GM12878 (cell line): ENCODE measurements around the gene TMEM161A. TPM values are rescaled to one million over a fixed set of nuclear protein-coding genes. Genes with fewer than 3 reads are reported as not detected.
A peak's percentile ranks its signal among the peaks of the same experiment; 100 is the strongest.

Experiments used
- BACH1 ChIP-seq: fragments of 450-650 bp; IDR thresholded peaks from 2 replicates; pipeline ENCODE4 v1.6.1; 2017; ENCODE audit warnings: mild to moderate bottlenecking, borderline replicate concordance
- BCLAF1 ChIP-seq: fragments of 450-650 bp; IDR thresholded peaks from 2 replicates; pipeline ENCODE4 v1.6.1; 2017; ENCODE audit warnings: antibody characterized with exemption, mild to moderate bottlenecking, moderate library complexity
- CHD4 ChIP-seq: fragments of 200-600 bp; sonication (generic); IDR thresholded peaks from 2 replicates; pipeline ENCODE4 v1.6.1; 2016; ENCODE audit warnings: mild to moderate bottlenecking
- DPF2 ChIP-seq: fragments of 450-650 bp; IDR thresholded peaks from 2 replicates; pipeline ENCODE4 v1.6.1; 2017; ENCODE audit warnings: mild to moderate bottlenecking
- FOXM1 ChIP-seq: IDR thresholded peaks from 2 replicates; pipeline ENCODE4 v1.6.1; 2012; ENCODE audit warnings: low read depth, mild to moderate bottlenecking, inconsistent platforms, low read length, moderate library complexity
- IKZF1 ChIP-seq: fragments of 450-650 bp; conservative IDR thresholded peaks from 2 replicates; pipeline ENCODE4 v1.6.1; 2017; ENCODE audit warnings: antibody characterized with exemption, mild to moderate bottlenecking
- MAX ChIP-seq: IDR thresholded peaks from 2 replicates; pipeline ENCODE4 v1.6.1; 2012; ENCODE audit warnings: low read depth, low read length, improper control_type of control experiment
- MTA2 ChIP-seq: fragments of 450-650 bp; IDR thresholded peaks from 2 replicates; pipeline ENCODE4 v1.6.1; 2016; ENCODE audit warnings: low read depth, mild to moderate bottlenecking, moderate library complexity
- NFYB ChIP-seq: IDR thresholded peaks from 2 replicates; pipeline ENCODE4 v1.6.1; 2011; ENCODE audit warnings: low read depth, mild to moderate bottlenecking, low read length, improper control_type of control experiment, moderate library complexity; ENCODE audit not compliant: insufficient read depth
- NR2F1 ChIP-seq: fragments of 450-650 bp; conservative IDR thresholded peaks from 2 replicates; pipeline ENCODE4 v1.6.1; 2017; ENCODE audit warnings: mild to moderate bottlenecking
- PAX8 ChIP-seq: fragments of 450-650 bp; IDR thresholded peaks from 2 replicates; pipeline ENCODE4 v1.6.1; 2017; ENCODE audit warnings: mild to moderate bottlenecking, moderate library complexity
- RBBP5 ChIP-seq: fragments of 200-600 bp; sonication (generic); conservative IDR thresholded peaks from 2 replicates; pipeline ENCODE4 v1.6.1; 2016
- RFX5 ChIP-seq: IDR thresholded peaks from 2 replicates; pipeline ENCODE4 v1.6.1; 2011; ENCODE audit warnings: low read depth, low read length, improper control_type of control experiment
- SIX5 ChIP-seq: IDR thresholded peaks from 2 replicates; pipeline ENCODE4 v1.6.1; 2011; ENCODE audit warnings: mild to moderate bottlenecking, low read depth, low read length, moderate library complexity; ENCODE audit not compliant: severe bottlenecking
- SREBF1 ChIP-seq: IDR thresholded peaks from 2 replicates; pipeline ENCODE4 v1.6.1; 2012; ENCODE audit warnings: mild to moderate bottlenecking, low read length
- WRNIP1 ChIP-seq: IDR thresholded peaks from 2 replicates; pipeline ENCODE4 v1.6.1; 2011; ENCODE audit warnings: low read depth, low read length, improper control_type of control experiment, borderline replicate concordance
- YBX1 ChIP-seq: fragments of 450-650 bp; IDR thresholded peaks from 2 replicates; pipeline ENCODE4 v1.6.1; 2016; ENCODE audit warnings: antibody characterized with exemption
- ZBTB40 ChIP-seq: fragments of 450-650 bp; IDR thresholded peaks from 2 replicates; pipeline ENCODE4 v1.6.1; 2016; ENCODE audit warnings: mild to moderate bottlenecking, moderate library complexity, borderline replicate concordance
- ZNF24 ChIP-seq: fragments of 450-650 bp; IDR thresholded peaks from 2 replicates; pipeline ENCODE4 v1.6.1; 2017; ENCODE audit warnings: antibody characterized with exemption, mild to moderate bottlenecking
- ZNF687 ChIP-seq: fragments of 450-650 bp; IDR thresholded peaks from 2 replicates; pipeline ENCODE4 v1.6.1; 2017; ENCODE audit warnings: mild to moderate bottlenecking, moderate library complexity
- polyA plus RNA-seq, 11 experiments: library from polyadenylated mRNA; depleted of rRNA in 4 of 11; unstranded in 6 of 11; stranded (reverse) in 5 of 11; fragments of >200 nt; fragmentation: Nextera tagmentation in 4 of 11; fragmentation: Illumina TruSeq in 1 of 11; extraction: Ambion mirVana in 4 of 11; extraction: Trizol in 1 of 11; gene quantifications; 1 replicate in 1 of 11; 2 replicates in 10 of 11; pipeline versions ENCODE4 v1.2.1 to v1.2.3, GENCODE V29; 2011 to 2016; ENCODE audit warnings: inconsistent platforms in 2 of 11, missing spikeins in 2 of 11, low read depth in 1 of 11
- total RNA-seq, 4 experiments: library from RNA; depleted of rRNA in 3 of 4; stranded (reverse); fragments of >200 nt in 3 of 4; fragmentation: Illumina TruSeq in 1 of 4; extraction: Trizol in 1 of 4; gene quantifications; 2 replicates each; pipeline versions ENCODE4 v1.2.1 to v1.2.3, GENCODE V29; 2013 to 2021

The TMEM161A gene
- total and polyA plus RNA-seq, 10 of the 15 experiments (the other 5 are each of a cell fraction or from before 2014, with no cell fraction given): 1.1 to 37.1 (median 19.0) TPM

GRCh38 chr19:19138109-19138981 is at the start of gene TMEM161A (continued):
- no peak for TF ChIP-seq YBX1
- no peak for TF ChIP-seq BCLAF1
- peak; percentile 100 for TF ChIP-seq NFYB
- no peak for TF ChIP-seq ZNF24
- no peak for TF ChIP-seq SREBF1
- TF ChIP-seq CHD4: no peak
- peak; percentile 86 for TF ChIP-seq MAX
- no peak for TF ChIP-seq FOXM1
- peak; percentile 77 for TF ChIP-seq IKZF1
- peak; percentile 91 for TF ChIP-seq DPF2
- 0 out of 2 replicates have a peak, but pooled peaks have one; percentile 35 for TF ChIP-seq ZNF687
- 0 out of 2 replicates have a peak, but pooled peaks have one; percentile 23 for TF ChIP-seq RFX5
- TF ChIP-seq MTA2: no peak
- peak; percentile 60; the same call in 1 of the 2 replicates for TF ChIP-seq ZBTB40
- peak; percentile 12; the same call in 1 of the 2 replicates for TF ChIP-seq NR2F1
- no peak for TF ChIP-seq RBBP5
- TF ChIP-seq PAX8: no peak
- TF ChIP-seq WRNIP1: no peak
- TF ChIP-seq BACH1: no peak
- peak; percentile 88 for TF ChIP-seq SIX5
